LNCaP clone FGC (cell line): ENCODE results near the gene CTNNBIP1.

Experiments used
- DNase-seq: peaks from one replicate; pipeline ENCODE4 v3.0.0-alpha.2; 2011; ENCODE audit warnings: low read depth
- H3K4me3 ChIP-seq: 2 replicates; pipeline ENCODE4 v1.5.1; 2011; ENCODE audit warnings: mild to moderate bottlenecking, low read depth, low read length, control low read depth
- CTCF ChIP-seq: IDR thresholded peaks from 2 replicates; pipeline ENCODE4 v1.5.1; 2012; ENCODE audit warnings: mild to moderate bottlenecking; ENCODE audit not compliant: control insufficient read depth, insufficient read depth; ENCODE audit errors: extremely low read depth

CTNNBIP1 gene

DNA sequence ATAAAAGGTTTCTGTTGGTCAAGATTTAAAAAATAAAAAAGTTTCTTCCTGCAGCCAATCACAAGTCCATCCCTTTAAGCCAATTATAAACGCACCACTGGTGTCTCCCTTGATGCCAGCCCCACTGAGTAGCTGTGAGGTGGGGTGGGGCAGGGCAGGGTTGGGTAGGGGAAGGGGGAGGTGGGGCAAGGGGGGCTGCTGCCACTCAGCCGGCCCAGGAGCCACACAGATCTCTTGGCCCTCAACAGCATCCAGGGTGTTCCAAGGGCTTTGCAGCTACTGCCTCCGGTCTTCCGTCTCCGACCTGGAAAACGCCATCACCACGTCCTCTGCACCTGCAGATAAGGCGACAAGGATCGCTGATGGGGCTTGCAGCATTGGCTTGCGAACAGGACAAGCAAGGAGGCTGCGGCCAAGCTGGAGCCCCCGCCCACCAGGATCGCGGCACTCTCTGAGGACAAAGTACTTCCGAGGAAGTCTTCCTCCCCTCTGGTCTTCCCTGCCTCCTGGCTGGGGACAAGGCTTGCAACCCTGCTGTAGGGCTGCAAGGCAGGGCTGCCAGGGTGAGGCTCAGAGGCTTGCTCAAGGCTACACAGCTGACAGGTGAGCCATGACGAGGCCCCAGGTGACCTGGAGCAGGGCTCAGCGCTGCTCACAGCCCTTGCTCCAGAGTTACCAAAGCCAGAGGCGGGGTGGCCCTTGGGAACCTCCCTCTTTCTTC, 59.5 kb downstream of the CTNNBIP1 start:
- H3K4me3 ChIP-seq = no peak overlapping the region
- TF ChIP-seq CTCF = no peak
- no peak for DNase-seq

- no peak for TF ChIP-seq CTCF
- no peak for DNase-seq
- no peak overlapping the region for H3K4me3 ChIP-seq
These were observed 60.2 kb downstream of the CTNNBIP1 start for GRCh38 chr1:9849691-9850441.

DNA sequence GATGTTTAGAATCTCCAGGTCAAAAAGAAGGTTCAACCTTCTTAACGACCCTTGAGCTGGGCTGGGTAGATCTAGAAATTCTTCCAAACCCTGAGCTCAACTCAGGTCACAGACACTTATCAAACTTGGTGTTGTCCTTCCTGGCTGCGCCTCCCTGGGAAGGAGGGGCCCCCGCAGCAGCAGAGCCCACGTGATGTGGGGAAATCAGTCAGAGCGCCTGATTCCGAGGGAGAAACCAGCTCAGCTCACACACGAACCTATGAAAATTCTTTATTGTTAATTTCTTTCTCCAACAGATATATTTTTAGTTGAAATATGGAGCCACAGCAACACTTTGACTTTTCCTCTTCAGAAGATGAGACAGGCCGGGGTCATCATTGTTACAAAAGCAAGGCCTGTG, 62.0 kb downstream of the CTNNBIP1 start:
- no peak for TF ChIP-seq CTCF
- no peak overlapping the region for H3K4me3 ChIP-seq
- no peak for DNase-seq

- H3K4me3 ChIP-seq = no peak overlapping the region
- DNase-seq = no peak
- TF ChIP-seq CTCF = no peak
These were observed 62.8 kb downstream of the CTNNBIP1 start for GRCh38 chr1:9847269-9847668.

DNA sequence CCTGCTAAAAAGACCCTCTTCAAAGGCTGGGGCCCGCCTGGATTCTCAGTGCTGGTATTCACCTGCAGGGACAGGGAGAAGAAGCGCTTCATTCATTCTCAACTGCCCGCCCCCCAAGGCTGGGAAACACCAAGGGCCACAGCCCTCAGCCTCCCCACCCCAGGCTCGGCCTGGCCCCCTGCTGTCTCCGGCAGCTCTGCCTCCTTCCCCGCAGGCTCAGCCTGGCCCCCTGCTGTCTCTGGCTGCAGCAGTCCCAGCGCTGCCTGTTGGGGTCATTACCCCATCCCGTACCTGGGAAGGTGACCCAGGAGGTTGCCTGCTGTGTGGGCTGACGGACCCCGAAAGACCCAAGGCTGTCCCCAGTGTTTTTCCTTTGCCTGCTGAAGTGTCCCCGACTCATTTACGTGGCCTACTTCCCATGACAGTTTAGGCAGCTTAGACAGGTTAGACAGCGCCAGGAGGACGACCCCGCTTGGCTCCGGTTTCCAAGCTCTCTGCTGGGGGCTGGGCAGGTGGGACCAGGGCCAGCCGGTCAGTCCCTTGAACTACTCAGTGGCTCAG, 63.4 kb downstream of the CTNNBIP1 start:
- H3K4me3 ChIP-seq = no peak overlapping the region
- no peak for DNase-seq
- TF ChIP-seq CTCF = no peak

DNA sequence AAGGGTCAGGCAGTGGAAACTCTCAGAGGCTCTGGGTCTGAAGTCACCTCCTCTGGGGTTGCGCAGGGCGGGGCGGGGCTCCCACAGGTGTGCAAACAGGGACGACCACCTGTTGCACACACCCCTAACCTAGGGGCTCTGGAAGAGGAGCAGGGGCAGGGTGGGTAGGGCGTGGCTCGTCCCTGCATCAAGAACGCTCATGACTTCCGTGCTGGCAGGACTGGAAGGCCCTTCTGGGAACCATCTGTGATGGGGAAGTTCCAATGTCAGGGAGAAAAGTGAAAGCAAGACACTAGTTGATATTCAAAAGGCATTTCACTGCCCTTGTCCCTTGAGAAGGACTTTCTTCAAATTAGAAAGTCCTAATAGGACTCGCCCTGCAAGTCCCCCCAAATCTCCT, 64.2 kb downstream of the CTNNBIP1 start:
- H3K4me3 ChIP-seq = no peak overlapping the region
- no peak for DNase-seq
- no peak for TF ChIP-seq CTCF

- TF ChIP-seq CTCF = no peak
- DNase-seq = no peak
- H3K4me3 ChIP-seq = no peak overlapping the region
These were observed 65.3 kb downstream of the CTNNBIP1 start for GRCh38 chr1:9844756-9845155.
